Measurements from ENCODE around the gene STOX2.

STOX2 gene

GRCh38 chr4:183961795-183962194 is 56.7 kb downstream of the STOX2 start:
- TF ChIP-seq CTCF (IDR thresholded peaks at IDR 0.05; ENCODE audit: control insufficient read depth, extremely low read depth, insufficient read depth), result no peak

GRCh38 chr4:183962419-183962818 is 57.3 kb downstream of the STOX2 start:
- H3K4me3 ChIP-seq (ENCODE audit: low read depth, low read length), result no peak overlapping the region
- no peak for TF ChIP-seq CTCF (IDR thresholded peaks at IDR 0.05; ENCODE audit: control insufficient read depth, extremely low read depth, insufficient read depth)
- no peak for DNase-seq (ENCODE audit: low read depth)

More at GRCh38 chr4:183961795-183962194, 56.7 kb downstream of the STOX2 start:
- DNase-seq (ENCODE audit: low read depth), result no peak
- no peak overlapping the region for H3K4me3 ChIP-seq (ENCODE audit: low read depth, low read length)

- H3K4me3 ChIP-seq (ENCODE audit: low read depth, low read length), result no peak overlapping the region
- no peak for DNase-seq (ENCODE audit: low read depth)
- TF ChIP-seq CTCF (IDR thresholded peaks at IDR 0.05; ENCODE audit: control insufficient read depth, extremely low read depth, insufficient read depth), result no peak
These were observed 61.3 kb downstream of the STOX2 start for GRCh38 chr4:183966371-183966770.

- no peak overlapping the region for H3K4me3 ChIP-seq (ENCODE audit: low read depth, low read length)
- TF ChIP-seq CTCF (IDR thresholded peaks at IDR 0.05; ENCODE audit: control insufficient read depth, extremely low read depth, insufficient read depth), result no peak
- DNase-seq (ENCODE audit: low read depth), result no peak
These were observed 62.2 kb downstream of the STOX2 start for GRCh38 chr4:183967266-183967665.

- TF ChIP-seq CTCF (IDR thresholded peaks at IDR 0.05; ENCODE audit: control insufficient read depth, extremely low read depth, insufficient read depth), result no peak
- H3K4me3 ChIP-seq (ENCODE audit: low read depth, low read length), result no peak overlapping the region
- no peak for DNase-seq (ENCODE audit: low read depth)
These were observed 63.4 kb downstream of the STOX2 start for GRCh38 chr4:183968502-183968901.

GRCh38 chr4:183968931-183969330 is 63.8 kb downstream of the STOX2 start:
- TF ChIP-seq CTCF (IDR thresholded peaks at IDR 0.05; ENCODE audit: control insufficient read depth, extremely low read depth, insufficient read depth), result no peak
- DNase-seq (ENCODE audit: low read depth), result no peak
- H3K4me3 ChIP-seq (ENCODE audit: low read depth, low read length), result no peak overlapping the region

- no peak for TF ChIP-seq CTCF (IDR thresholded peaks at IDR 0.05; ENCODE audit: control insufficient read depth, extremely low read depth, insufficient read depth)
These were observed 64.5 kb downstream of the STOX2 start for GRCh38 chr4:183969596-183969995.

More at GRCh38 chr4:183969596-183969995, 64.5 kb downstream of the STOX2 start:
- no peak for DNase-seq (ENCODE audit: low read depth)
- no peak overlapping the region for H3K4me3 ChIP-seq (ENCODE audit: low read depth, low read length)
